ENCODE results near the gene ZDHHC24. TPM values are rescaled to one million over a fixed set of nuclear protein-coding genes. Genes with fewer than 3 reads are reported as not detected.

Gene ZDHHC24
- total RNA-seq, 1 experiment from 2014 or later: 19.4 TPM

GRCh38 chr11:66562907-66563583, 17.2 kb upstream of the ZDHHC24 start:
- ChIA-PET CTCF (no interaction called here), POLR2A (ENCODE audit: unreplicated experiment) (interaction anchor here (0.6 kb wide), 1 partner anchor 14 kb away, joined by 3 read pairs; no protein-coding TSS in a partner anchor)
- Histone ChIP-seq H3K27me3 (ENCODE audit: insufficient read depth, low read depth) (peaks cover 15% of the 10 kb centered on the region; the same call in 1 of the 2 replicates), H3K36me3 (ENCODE audit: low read depth) (no peaks in the 10 kb centered on the region), H3K4me2 (no peak overlapping the region), H3K79me2 (ENCODE audit: low read depth) (no peaks in the 10 kb centered on the region), H3K4me3 (no peak overlapping the region), H3F3A (ENCODE audit: insufficient read depth, low read depth) (no peaks in the 10 kb centered on the region), H3K9me3 (ENCODE audit: insufficient read depth, low read depth) (no peaks in the 10 kb centered on the region), H3K27ac (no peak overlapping the region), H4K20me1 (ENCODE audit: insufficient read depth) (no peaks in the 10 kb centered on the region; the same call in 1 of the 2 replicates), H3K9me2 (ENCODE audit: insufficient read depth) (no peaks in the 10 kb centered on the region), H2AFZ (no peak overlapping the region), H3K4me1 (replicated peaks; ENCODE audit: insufficient read depth) (no peaks in the 10 kb centered on the region)
- no peak for DNase-seq
- BruUV-seq (replicated peaks): no TSS peak
- TF ChIP-seq, protein P1, sequence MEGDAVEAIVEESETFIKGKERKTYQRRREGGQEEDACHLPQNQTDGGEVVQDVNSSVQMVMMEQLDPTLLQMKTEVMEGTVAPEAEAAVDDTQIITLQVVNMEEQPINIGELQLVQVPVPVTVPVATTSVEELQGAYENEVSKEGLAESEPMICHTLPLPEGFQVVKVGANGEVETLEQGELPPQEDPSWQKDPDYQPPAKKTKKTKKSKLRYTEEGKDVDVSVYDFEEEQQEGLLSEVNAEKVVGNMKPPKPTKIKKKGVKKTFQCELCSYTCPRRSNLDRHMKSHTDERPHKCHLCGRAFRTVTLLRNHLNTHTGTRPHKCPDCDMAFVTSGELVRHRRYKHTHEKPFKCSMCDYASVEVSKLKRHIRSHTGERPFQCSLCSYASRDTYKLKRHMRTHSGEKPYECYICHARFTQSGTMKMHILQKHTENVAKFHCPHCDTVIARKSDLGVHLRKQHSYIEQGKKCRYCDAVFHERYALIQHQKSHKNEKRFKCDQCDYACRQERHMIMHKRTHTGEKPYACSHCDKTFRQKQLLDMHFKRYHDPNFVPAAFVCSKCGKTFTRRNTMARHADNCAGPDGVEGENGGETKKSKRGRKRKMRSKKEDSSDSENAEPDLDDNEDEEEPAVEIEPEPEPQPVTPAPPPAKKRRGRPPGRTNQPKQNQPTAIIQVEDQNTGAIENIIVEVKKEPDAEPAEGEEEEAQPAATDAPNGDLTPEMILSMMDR (conservative IDR thresholded peaks at IDR 0.05): no peak
- no peak for TF ChIP-seq EZH2 (IDR thresholded peaks at IDR 0.05; ENCODE audit: low read depth)
- intact Hi-C loops (cut with micrococcal nuclease; ENCODE audit: unreplicated experiment): no loop called here

- ChIA-PET CTCF (no interaction called here), POLR2A (ENCODE audit: unreplicated experiment) (interaction anchor here (0.6 kb wide), 1 partner anchor 14 kb away, joined by 3 read pairs; no protein-coding TSS in a partner anchor)
- no peaks in the 10 kb centered on the region for H3K36me3 ChIP-seq (ENCODE audit: low read depth)
- no peaks in the 10 kb centered on the region for H3K9me3 ChIP-seq (ENCODE audit: insufficient read depth, low read depth)
- H3K9me2 ChIP-seq (ENCODE audit: insufficient read depth): no peaks in the 10 kb centered on the region
- no peak overlapping the region for H3K4me2 ChIP-seq
- no peaks in the 10 kb centered on the region for H3F3A ChIP-seq (ENCODE audit: insufficient read depth, low read depth)
- no peaks in the 10 kb centered on the region for H3K79me2 ChIP-seq (ENCODE audit: low read depth)
- 0 out of 2 replicates have a peak, but pooled peaks cover 9% of the 10 kb centered on the region for H3K27me3 ChIP-seq (ENCODE audit: insufficient read depth, low read depth)
- H3K27ac ChIP-seq: no peak overlapping the region
- DNase-seq: no peak
- H3K4me1 ChIP-seq (replicated peaks; ENCODE audit: insufficient read depth): no peaks in the 10 kb centered on the region
- intact Hi-C loops (cut with micrococcal nuclease; ENCODE audit: unreplicated experiment): no loop called here
- no peaks in the 10 kb centered on the region; the same call in 1 of the 2 replicates for H4K20me1 ChIP-seq (ENCODE audit: insufficient read depth)
- TF ChIP-seq EZH2 (IDR thresholded peaks at IDR 0.05; ENCODE audit: low read depth): no peak
- TF ChIP-seq, protein P1 (conservative IDR thresholded peaks at IDR 0.05): no peak
- H2AFZ ChIP-seq: no peak overlapping the region
- H3K4me3 ChIP-seq: no peak overlapping the region
- BruUV-seq (replicated peaks): no TSS peak
Observed at GRCh38 chr11:66562275-66562674, 16.4 kb upstream of the ZDHHC24 start.

GRCh38 chr11:66561975-66562248, 16.1 kb upstream of the ZDHHC24 start:
- no peaks in the 10 kb centered on the region for H3K36me3 ChIP-seq (ENCODE audit: low read depth)
- no peaks in the 10 kb centered on the region for H3K79me2 ChIP-seq (ENCODE audit: low read depth)
- H3K4me1 ChIP-seq (replicated peaks; ENCODE audit: insufficient read depth): no peaks in the 10 kb centered on the region
- no peak for TF ChIP-seq EZH2 (IDR thresholded peaks at IDR 0.05; ENCODE audit: low read depth)
- TF ChIP-seq, protein P1 (conservative IDR thresholded peaks at IDR 0.05): no peak
- H2AFZ ChIP-seq: no peak overlapping the region
- H3K9me2 ChIP-seq (ENCODE audit: insufficient read depth): no peaks in the 10 kb centered on the region
- POLR2A ChIA-PET (ENCODE audit: unreplicated experiment): no interaction called here
- H3K4me3 ChIP-seq: no peak overlapping the region
- H3K9me3 ChIP-seq (ENCODE audit: insufficient read depth, low read depth): no peaks in the 10 kb centered on the region
- H3K27ac ChIP-seq: no peak overlapping the region
- H3F3A ChIP-seq (ENCODE audit: insufficient read depth, low read depth): no peaks in the 10 kb centered on the region
- H4K20me1 ChIP-seq (ENCODE audit: insufficient read depth): no peaks in the 10 kb centered on the region; the same call in 1 of the 2 replicates
- H3K27me3 ChIP-seq (ENCODE audit: insufficient read depth, low read depth): 0 out of 2 replicates have a peak, but pooled peaks cover 6% of the 10 kb centered on the region
- intact Hi-C loops (cut with micrococcal nuclease; ENCODE audit: unreplicated experiment): no loop called here
- no TSS peak for BruUV-seq (replicated peaks)
- no peak overlapping the region for H3K4me2 ChIP-seq
- CTCF ChIA-PET: no interaction called here
- DNase-seq: no peak
